Kidney (tissue), 14 donors: Measurements from ENCODE around the gene REV3L. TPM values are rescaled to one million over a fixed set of nuclear protein-coding genes. Genes with fewer than 3 reads are reported as not detected.
"Not testable (repeated sequence)": the region's sequence is repeated elsewhere in the genome, so short reads cannot be mapped to it uniquely, and the experiment has no call there.

Source experiments
- DNase-seq, 5 donors: peaks; one replicate each; pipeline ENCODE4 v3.0.0-alpha.2; 2013 to 2020
- FAIRE-seq: peaks from 2 replicates; lab custom pipeline; 2012; peaks lifted over from hg19 to GRCh38; lab: Jason Lieb, UNC
- H3K27ac ChIP-seq, 2 donors: one replicate each; pipeline ENCODE4 v1.7.0; 2013; ENCODE audit warnings: low read depth in 2 of 2, low read length in 2 of 2, inconsistent platforms in 1 of 2
- H3K27me3 ChIP-seq: one replicate; pipeline ENCODE4 v1.7.1; 2013; ENCODE audit warnings: low read length, inconsistent platforms; ENCODE audit not compliant: control insufficient read depth, insufficient read depth
- H3K36me3 ChIP-seq, 3 donors: one replicate each; pipeline versions ENCODE4 v1.7.0 to v1.7.1; 2013; ENCODE audit warnings: low read length in 3 of 3, control low read depth in 1 of 3, inconsistent platforms in 1 of 3; ENCODE audit not compliant: insufficient read depth in 3 of 3, control insufficient read depth in 2 of 3
- H3K4me1 ChIP-seq, 3 donors: one replicate each; pipeline versions ENCODE4 v1.7.0 to v1.7.1; 2013; ENCODE audit warnings: low read length in 3 of 3, inconsistent platforms in 1 of 3, low read depth in 1 of 3; ENCODE audit not compliant: control insufficient read depth in 2 of 3, insufficient read depth in 2 of 3
- H3K4me3 ChIP-seq, 3 donors: one replicate each; pipeline versions ENCODE4 v1.7.0 to v1.8.1; 2013; ENCODE audit warnings: low read length in 3 of 3, control low read depth in 1 of 3, inconsistent platforms in 1 of 3
- H3K9ac ChIP-seq, 3 donors: one replicate each; pipeline versions ENCODE4 v1.7.0 to v1.7.1; 2013; ENCODE audit warnings: low read length in 3 of 3, control low read depth in 1 of 3, inconsistent platforms in 1 of 3
- H3K9me3 ChIP-seq, 3 donors: one replicate each; pipeline versions ENCODE4 v1.7.0 to v1.7.1; 2013; ENCODE audit warnings: low read length in 3 of 3, control low read depth in 1 of 3, inconsistent platforms in 1 of 3; ENCODE audit not compliant: control insufficient read depth in 2 of 3, insufficient read depth in 1 of 3
- intact Hi-C: fragments of 100-400 bp; cut with DNase I; formaldehyde crosslinking; loops from one replicate; pipeline ENCODE4 v1.11.1; 2022
- polyA plus RNA-seq: library from polyadenylated mRNA; stranded (reverse); fragments of 350-450 nt; fragmentation: Illumina TruSeq; extraction: RNeasy Lipid Tissue Mini Kit (QIAGEN cat#74804); gene quantifications from one replicate; pipeline ENCODE4 v1.2.3, GENCODE V29; 2014; ENCODE audit warnings: low read depth, low replicate concordance; ENCODE audit not compliant: insufficient read depth
- total RNA-seq: library from RNA; stranded (reverse); fragmentation: NEBNext Ultra II Directional; extraction: Animal tissue kit (Norgen Biotek cat#: 25700); gene quantifications from one replicate; pipeline ENCODE4 v1.2.1, GENCODE V29; 2021
- TF ChIP-seq, protein P1 (sequence below): IDR thresholded peaks from 3 replicates; pipeline ENCODE4 v1.5.1; 2012; ENCODE audit warnings: mild to moderate bottlenecking, moderate library complexity, borderline replicate concordance; ENCODE audit not compliant: insufficient read depth; ENCODE audit errors: extremely low read depth
- donor health status: control.
- donor health status: control.
- donor health status: control.
- donor health status: control.
- donor health status: control.
- donor health status: DM: yes; HTN: yes; CAD: no.
- donor health status: Normal renal cell carcinoma (clear cell type).

Gene REV3L
- total and polyA plus RNA-seq, 2 donors from 2014 or later = 4.4 to 30.0 TPM

DNA sequence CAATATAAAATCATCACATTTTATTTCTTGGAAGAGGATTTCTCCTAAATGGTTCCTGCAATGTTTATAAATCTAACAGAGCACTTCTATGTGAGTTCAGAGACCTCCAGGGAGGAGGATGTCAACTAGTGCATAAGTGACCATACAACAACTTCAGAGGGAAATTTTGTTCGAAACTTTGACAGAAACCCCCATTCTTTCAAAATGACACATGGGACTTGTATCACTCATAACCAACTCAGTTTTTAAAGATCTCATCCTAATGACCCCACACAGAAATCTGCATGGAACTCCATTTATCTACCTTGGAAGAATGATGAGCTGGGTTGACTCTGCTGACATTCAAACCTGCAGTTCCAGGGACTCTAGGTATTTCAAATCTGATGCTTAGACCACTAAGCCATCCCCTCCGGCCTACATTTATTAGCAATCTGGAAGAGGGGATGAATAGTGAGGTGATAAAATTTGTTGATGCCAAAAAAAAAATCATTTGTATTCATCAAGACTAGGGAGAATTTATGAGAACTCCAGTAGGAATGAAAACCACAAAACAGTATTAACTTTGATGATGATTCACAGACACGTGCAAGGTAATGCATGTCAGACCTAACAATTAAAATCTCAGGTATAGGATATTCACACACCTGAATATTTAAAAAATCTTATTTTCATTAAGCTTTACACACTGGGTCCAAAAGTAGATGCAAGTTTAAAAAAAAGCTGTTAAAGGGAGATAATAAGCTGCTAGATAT is 153.0 kb downstream of the REV3L start:
- no peak overlapping the region for H3K9ac ChIP-seq
- no peaks in the 10 kb centered on the region for H3K27me3 ChIP-seq
- peaks cover 0 to 11% (median 9%) of the 10 kb centered on the region in 3 donors for H3K36me3 ChIP-seq
- no peak for FAIRE-seq
- no peaks in the 10 kb centered on the region for H3K4me1 ChIP-seq
- DNase-seq = no peak
- TF ChIP-seq, protein P1, sequence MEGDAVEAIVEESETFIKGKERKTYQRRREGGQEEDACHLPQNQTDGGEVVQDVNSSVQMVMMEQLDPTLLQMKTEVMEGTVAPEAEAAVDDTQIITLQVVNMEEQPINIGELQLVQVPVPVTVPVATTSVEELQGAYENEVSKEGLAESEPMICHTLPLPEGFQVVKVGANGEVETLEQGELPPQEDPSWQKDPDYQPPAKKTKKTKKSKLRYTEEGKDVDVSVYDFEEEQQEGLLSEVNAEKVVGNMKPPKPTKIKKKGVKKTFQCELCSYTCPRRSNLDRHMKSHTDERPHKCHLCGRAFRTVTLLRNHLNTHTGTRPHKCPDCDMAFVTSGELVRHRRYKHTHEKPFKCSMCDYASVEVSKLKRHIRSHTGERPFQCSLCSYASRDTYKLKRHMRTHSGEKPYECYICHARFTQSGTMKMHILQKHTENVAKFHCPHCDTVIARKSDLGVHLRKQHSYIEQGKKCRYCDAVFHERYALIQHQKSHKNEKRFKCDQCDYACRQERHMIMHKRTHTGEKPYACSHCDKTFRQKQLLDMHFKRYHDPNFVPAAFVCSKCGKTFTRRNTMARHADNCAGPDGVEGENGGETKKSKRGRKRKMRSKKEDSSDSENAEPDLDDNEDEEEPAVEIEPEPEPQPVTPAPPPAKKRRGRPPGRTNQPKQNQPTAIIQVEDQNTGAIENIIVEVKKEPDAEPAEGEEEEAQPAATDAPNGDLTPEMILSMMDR = no peak
- intact Hi-C loops = no loop called here
- no peak overlapping the region for H3K4me3 ChIP-seq
- H3K9me3 ChIP-seq = no peaks in the 10 kb centered on the region
- H3K27ac ChIP-seq = no peak overlapping the region

DNA sequence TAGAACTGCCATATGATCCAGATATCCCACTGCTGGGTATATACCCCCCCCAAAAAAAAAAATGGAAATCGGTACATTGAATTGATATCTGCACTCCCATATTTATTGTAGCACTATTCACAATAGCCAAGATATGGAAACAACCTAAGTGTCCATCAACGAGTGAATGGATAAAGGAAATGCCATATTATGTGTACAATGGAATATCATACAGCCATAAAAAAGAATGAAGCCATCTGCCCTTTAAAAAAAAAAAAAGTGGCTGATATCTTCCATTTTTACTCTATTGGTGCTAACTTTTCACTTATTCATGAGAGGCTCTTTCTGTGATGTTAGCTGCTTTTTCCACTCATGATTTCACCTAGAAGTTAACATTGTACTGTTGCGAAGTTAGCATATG is 156.5 kb downstream of the REV3L start:
- H3K27ac ChIP-seq = no peak overlapping the region
- H3K9me3 ChIP-seq = no peaks in the 10 kb centered on the region
- H3K4me3 ChIP-seq = no peak overlapping the region
- peaks cover 4 to 10% (median 9%) of the 10 kb centered on the region in 3 donors for H3K36me3 ChIP-seq
- intact Hi-C loops = no loop called here
- FAIRE-seq = no peak
- no peak for DNase-seq
- TF ChIP-seq, protein P1 = no peak
- H3K27me3 ChIP-seq = no peaks in the 10 kb centered on the region
- H3K4me1 ChIP-seq = peaks cover 0 to 5% (median 3%) of the 10 kb centered on the region in 3 donors
- H3K9ac ChIP-seq = no peak overlapping the region

DNA sequence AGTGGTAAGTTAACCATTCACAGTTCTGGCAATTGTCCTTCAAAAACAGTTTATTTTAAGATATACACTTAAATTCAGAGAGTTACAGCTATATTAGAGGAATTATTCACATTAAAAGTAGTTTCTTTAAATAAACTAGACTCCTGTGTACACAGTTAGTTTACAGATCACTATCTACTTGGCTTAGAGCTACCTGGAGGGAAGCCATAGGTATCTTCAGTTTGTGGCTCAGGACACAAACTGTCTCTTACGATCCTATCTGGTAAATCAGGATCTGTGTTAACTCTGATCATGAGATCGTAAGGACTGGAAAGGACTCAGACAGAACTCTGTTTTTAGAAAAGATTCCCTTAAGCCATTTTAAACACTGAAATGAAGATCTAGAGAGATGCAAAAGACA is 160.9 kb downstream of the REV3L start:
- H3K27ac ChIP-seq = no peak overlapping the region
- TF ChIP-seq, protein P1 = no peak
- no peaks in the 10 kb centered on the region for H3K9me3 ChIP-seq
- H3K9ac ChIP-seq = no peak overlapping the region
- FAIRE-seq (no peak), DNase-seq (no peak)
- intact Hi-C loops = no loop called here
- no peaks in the 10 kb centered on the region for H3K27me3 ChIP-seq
- H3K4me3 ChIP-seq = no peak overlapping the region
- H3K4me1 ChIP-seq = peaks cover 0 to 5% (median 3%) of the 10 kb centered on the region in 3 donors
- peaks cover 3 to 4% (median 3%) of the 10 kb centered on the region in 3 donors for H3K36me3 ChIP-seq

GRCh38 chr6:111307950-111308349 is 175.1 kb downstream of the REV3L start:
- intact Hi-C loops, H3K27ac ChIP-seq, H3K4me1 ChIP-seq, H3K4me3 ChIP-seq, DNase-seq, FAIRE-seq, H3K27me3 ChIP-seq, H3K9me3 ChIP-seq, H3K9ac ChIP-seq: not testable (repeated sequence)
- peaks cover 4 to 25% (median 17%) of the 10 kb centered on the region in 3 donors for H3K36me3 ChIP-seq
